Vein endothelial cell (primary cell): Measurements from ENCODE around the gene DEPP1. TPM values are rescaled to one million over a fixed set of nuclear protein-coding genes. Genes with fewer than 3 reads are reported as not detected.

Source experiments
- total RNA-seq: library from RNA; depleted of rRNA; stranded (reverse); fragments of >200 nt; gene quantifications from 2 replicates; pipeline ENCODE4 v1.2.3, GENCODE V29; 2012

The DEPP1 gene
- 361 and 421 TPM in 2 replicates for total RNA-seq

GRCh38 chr10:44978570-44979280 is at the start of gene DEPP1:
TSS of gene DEPP1 (minus strand) at chr10:44978809. CDS start at chr10:44978030, 779 bp downstream.

GRCh38 chr10:45000752-45001380 is 22.3 kb upstream of the DEPP1 start, which contains the start of gene ZNF22:
TSS of gene ZNF22 (plus strand) at chr10:45000923. CDS start at chr10:45003369, 2,446 bp downstream.

GRCh38 chr10:44959247-44960087 is 19.1 kb downstream of the DEPP1 start, which contains the start of gene RASSF4:
TSS of gene RASSF4 (plus strand) at chr10:44959802. CDS start at chr10:44970203, 10,401 bp downstream.

Other genes with a start within 250 kb of the DEPP1 start
- gene TMEM72, start 67.5 kb downstream of the DEPP1 start, total RNA-seq: not detected in 2 replicates
- gene RASSF4, start 19.0 kb downstream of the DEPP1 start, total RNA-seq: 7.5 and 10.8 TPM in 2 replicates
- gene ZNF22, start 22.1 kb upstream of the DEPP1 start, total RNA-seq: 40.5 and 42.1 TPM in 2 replicates